Omental fat pad (tissue), 4 donors: ENCODE results near the gene SLC36A3. TPM values are rescaled to one million over a fixed set of nuclear protein-coding genes. Genes with fewer than 3 reads are reported as not detected.

Source experiments
- ATAC-seq: fragments of 150-250 bp; one replicate; pipeline ENCODE4 v1.9.1; 2016; ENCODE audit warnings: mild to moderate bottlenecking, moderate library complexity; ENCODE audit not compliant: low FRiP score
- DNase-seq: peaks from one replicate; pipeline ENCODE4 v3.0.0-alpha.2; 2019; ENCODE audit warnings: low spot score
- CTCF ChIP-seq, 3 donors: fragments of 450-650 bp; IDR thresholded peaks; one replicate each; pipeline ENCODE4 v1.5.1; 2016 to 2017; ENCODE audit warnings: antibody characterized with exemption in 3 of 3, mild to moderate bottlenecking in 3 of 3, moderate library complexity in 2 of 3
- total RNA-seq, 4 donors: library from RNA; depleted of rRNA; stranded (reverse); fragments of >200 nt; gene quantifications; one replicate each; pipeline ENCODE4 v1.1.0, GENCODE V29; 2016

SLC36A3 gene
- total RNA-seq, 4 donors from 2014 or later: not detected

GRCh38 chr5:151278845-151279244, 24.7 kb downstream of the SLC36A3 start:
- DNase-seq: no peak
- no peak for TF ChIP-seq CTCF (IDR thresholded peaks at IDR 0.05)
- no peak for ATAC-seq

- ATAC-seq: no peak
- TF ChIP-seq CTCF (IDR thresholded peaks at IDR 0.05): no peak
Measured at GRCh38 chr5:151275803-151276202, 27.8 kb downstream of the SLC36A3 start.

GRCh38 chr5:151274666-151275065, 28.9 kb downstream of the SLC36A3 start:
- no peak for TF ChIP-seq CTCF (IDR thresholded peaks at IDR 0.05)
- ATAC-seq: no peak

More at GRCh38 chr5:151275803-151276202, 27.8 kb downstream of the SLC36A3 start:
- no peak for DNase-seq

GRCh38 chr5:151271336-151271735, 32.2 kb downstream of the SLC36A3 start:
- DNase-seq: no peak
- no peak for ATAC-seq
- no peak for TF ChIP-seq CTCF (IDR thresholded peaks at IDR 0.05)

More at GRCh38 chr5:151274666-151275065, 28.9 kb downstream of the SLC36A3 start:
- DNase-seq: no peak

GRCh38 chr5:151270599-151270998, 33.0 kb downstream of the SLC36A3 start:
- ATAC-seq (no peak), DNase-seq (no peak)
- TF ChIP-seq CTCF (IDR thresholded peaks at IDR 0.05): no peak

- TF ChIP-seq CTCF (IDR thresholded peaks at IDR 0.05): no peak
- no peak for DNase-seq
- no peak for ATAC-seq
Measured at GRCh38 chr5:151267491-151268260, 35.9 kb downstream of the SLC36A3 start.

- DNase-seq (no peak), ATAC-seq (peak; percentile 79)
- TF ChIP-seq CTCF (IDR thresholded peaks at IDR 0.05): no peak
Measured at GRCh38 chr5:151264113-151264512, 39.5 kb downstream of the SLC36A3 start.
